Measurements from ENCODE around the gene RRP36. TPM values are rescaled to one million over a fixed set of nuclear protein-coding genes. Genes with fewer than 3 reads are reported as not detected.
A peak's percentile ranks its signal among the peaks of the same experiment; 100 is the strongest.

Gene RRP36, protein sequence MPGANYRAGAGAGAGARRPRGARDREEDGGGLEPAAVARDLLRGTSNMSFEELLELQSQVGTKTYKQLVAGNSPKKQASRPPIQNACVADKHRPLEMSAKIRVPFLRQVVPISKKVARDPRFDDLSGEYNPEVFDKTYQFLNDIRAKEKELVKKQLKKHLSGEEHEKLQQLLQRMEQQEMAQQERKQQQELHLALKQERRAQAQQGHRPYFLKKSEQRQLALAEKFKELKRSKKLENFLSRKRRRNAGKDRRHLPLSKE
- total RNA-seq (10 to 100 TPM; 56.5 to 58.7 TPM), polyA plus RNA-seq (10 to 100 TPM; 65.5 to 77.0 TPM)

DNA sequence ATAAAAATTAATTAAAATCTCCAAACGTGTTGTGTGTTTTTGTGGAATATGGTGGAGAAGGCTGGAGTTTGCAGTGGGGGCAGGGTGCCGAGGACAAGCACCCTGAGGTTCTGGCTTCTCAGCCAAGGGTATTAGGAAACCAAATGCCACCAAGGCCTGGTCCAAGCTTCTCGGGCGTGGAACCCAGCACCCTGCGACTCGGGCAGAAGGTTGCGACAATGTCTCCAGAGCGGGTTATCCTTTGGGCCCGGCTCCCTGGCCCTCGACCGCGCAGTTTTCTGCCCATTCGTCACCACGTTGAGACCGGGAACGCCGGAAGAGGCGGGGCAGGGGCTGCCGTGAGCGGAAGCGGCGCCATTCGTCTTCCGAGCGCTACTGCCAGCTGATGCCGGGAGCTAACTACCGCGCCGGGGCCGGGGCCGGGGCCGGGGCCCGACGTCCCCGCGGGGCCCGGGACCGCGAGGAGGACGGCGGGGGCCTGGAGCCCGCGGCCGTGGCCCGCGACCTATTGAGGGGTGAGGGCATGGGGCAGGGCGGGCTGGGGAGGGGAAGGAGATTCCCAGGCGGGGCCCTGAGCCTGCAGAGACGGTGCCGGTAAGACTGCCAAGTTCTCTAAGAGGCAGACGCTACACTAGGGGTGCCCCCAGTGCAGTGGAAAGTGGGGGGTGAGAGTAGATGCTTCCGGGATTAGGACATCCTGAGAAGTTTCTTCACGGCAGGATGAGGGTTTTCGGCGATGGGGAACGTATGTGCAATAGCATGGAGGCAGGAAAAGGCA lies at the start of gene RRP36:
Gene RRP36 (plus strand): TSS at position 354 of the 778 bp plus-strand sequence. CDS start 32 bp downstream, at position 386.
- Mint-ChIP-seq H3K27ac (peak within 1 kb of the TSS; percentile 79 to 98 (median 95)), H3K36me3 (peaks cover 35 to 44% of the 10 kb centered on the region in 2 donors), H3K4me1 (peaks cover 14 to 58% (median 31%) of the 10 kb centered on the region in 4 donors), H3K27me3 (no peaks in the 10 kb centered on the region), H3K4me3 (peak within 1 kb of the TSS; percentile 94 to 100 (median 98)), H3K9me3 (peaks cover 0 to 1% (median 0%) of the 10 kb centered on the region in 8 donors)
- H3K4me3 ChIP-seq (ENCODE audit: low read length in 2 of 2), result peak within 1 kb of the TSS; percentile 84
- H3K36me3 ChIP-seq (ENCODE audit: insufficient read depth, low read length), result peaks cover 34% of the 10 kb centered on the region
- peak; percentile 47 to 72 (median 50) for DNase-seq
- H3K4me1 ChIP-seq (ENCODE audit: insufficient read depth, low read length), result peaks cover 41% of the 10 kb centered on the region
- POLR2A ChIA-PET (ENCODE audit: partially characterized antibody), result interaction anchor here (0.7 to 4.6 kb wide), 13 partner anchors 8 to 142 kb away, joined by 3 to 40 read pairs (median 5); partner anchors contain the start of genes CNPY3, CUL7, KLC4 and KLHDC3
- intact Hi-C loops (cut with micrococcal nuclease), result loop anchor here (1.0 kb wide), 2 partner anchors 8 to 38 kb away; partner anchors contain the start of genes KLC4, MEA1 and MRPL2
- peak within 1 kb of the TSS; percentile 68 for H3K27ac ChIP-seq (ENCODE audit: low read depth, low read length)
- no peaks in the 10 kb centered on the region for H3K9me3 ChIP-seq (ENCODE audit: control insufficient read depth in 1 of 2, low read length in 2 of 2)
- no peaks in the 10 kb centered on the region for H3K27me3 ChIP-seq (ENCODE audit: insufficient read depth, low read length)
- CTCF ChIA-PET (ENCODE audit: partially characterized antibody), result interaction anchor here (0.6 to 1.4 kb wide), 6 partner anchors 18 to 208 kb away, joined by 3 to 6 read pairs (median 3); partner anchors contain the start of gene CUL7

DNA sequence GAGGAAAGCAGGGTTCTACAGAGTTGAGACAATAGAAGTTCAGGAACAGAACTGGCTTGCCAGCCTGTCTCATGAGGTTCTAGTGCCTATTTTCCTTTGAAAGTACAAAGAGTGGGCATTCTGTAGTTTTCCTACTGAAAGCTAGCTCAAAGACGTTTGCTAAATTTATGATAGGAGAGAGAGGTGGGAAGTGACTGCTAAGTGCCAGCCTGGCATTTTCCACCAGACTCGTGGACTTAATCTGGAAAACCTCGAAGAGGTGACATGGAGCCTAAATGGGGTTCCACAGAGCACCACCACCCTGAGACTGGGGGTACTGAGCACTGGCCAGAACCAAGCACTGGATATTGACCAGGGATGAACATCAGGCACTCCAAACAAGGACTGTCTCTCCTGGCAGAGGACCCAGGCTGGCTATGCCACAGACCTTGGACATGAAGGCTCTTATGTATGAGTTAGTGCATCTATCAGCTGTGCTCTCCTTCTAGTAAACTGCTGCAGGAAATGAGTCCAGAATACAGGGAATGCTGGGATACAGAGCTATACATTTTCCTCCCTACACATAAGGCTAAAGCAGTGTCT lies 49.6 kb upstream of the RRP36 start:
- CTCF ChIA-PET (ENCODE audit: partially characterized antibody), result no interaction called here
- peaks cover 11 to 19% of the 10 kb centered on the region in 2 donors for H3K36me3 Mint-ChIP-seq
- H3K4me3 ChIP-seq (ENCODE audit: low read length in 2 of 2), result no peak overlapping the region

DNA sequence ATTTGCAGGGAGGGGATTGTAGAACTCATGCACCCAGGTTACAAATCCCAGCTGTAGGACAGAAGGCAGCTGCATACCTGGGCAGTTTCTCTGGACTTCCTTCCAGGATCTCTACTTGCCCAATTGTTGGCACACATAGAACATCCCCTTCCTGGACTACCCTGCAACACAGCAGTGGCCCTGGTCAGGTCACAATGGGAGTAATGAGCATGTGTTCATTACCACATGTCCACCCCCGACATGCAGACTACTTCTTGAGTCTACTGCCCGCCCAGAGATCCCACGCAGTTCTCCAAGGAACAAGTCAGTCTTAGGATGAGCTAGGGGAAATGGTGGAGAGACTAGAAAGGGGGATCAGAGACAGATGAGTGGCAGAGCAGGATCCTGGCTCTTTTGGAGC lies 47.5 kb upstream of the RRP36 start:
- no peaks in the 10 kb centered on the region for H3K27me3 ChIP-seq (ENCODE audit: insufficient read depth, low read length)
- H3K27ac ChIP-seq (ENCODE audit: low read depth, low read length), result no peak overlapping the region
- Mint-ChIP-seq H3K36me3 (peaks cover 10 to 19% of the 10 kb centered on the region in 2 donors), H3K27ac (peak overlapping the region in 5 of 7 donors; percentile 14 to 65 (median 37)), H3K4me3 (no peak overlapping the region), H3K27me3 (no peaks in the 10 kb centered on the region), H3K4me1 (peaks cover 13 to 38% (median 23%) of the 10 kb centered on the region in 4 donors), H3K9me3 (no peaks in the 10 kb centered on the region)
- H3K9me3 ChIP-seq (ENCODE audit: control insufficient read depth in 1 of 2, low read length in 2 of 2), result no peaks in the 10 kb centered on the region
- peaks cover 37% of the 10 kb centered on the region for H3K4me1 ChIP-seq (ENCODE audit: insufficient read depth, low read length)
- H3K4me3 ChIP-seq (ENCODE audit: low read length in 2 of 2), result no peak overlapping the region
- POLR2A ChIA-PET (ENCODE audit: partially characterized antibody), result interaction anchor here (0.7 to 2.6 kb wide), 4 partner anchors 10 to 58 kb away, joined by 4 to 8 read pairs (median 5); partner anchors contain the start of genes CNPY3 and PPP2R5D
- no peak for DNase-seq
- intact Hi-C loops (cut with micrococcal nuclease), result no loop called here
- H3K36me3 ChIP-seq (ENCODE audit: insufficient read depth, low read length), result peaks cover 6% of the 10 kb centered on the region
- CTCF ChIA-PET (ENCODE audit: partially characterized antibody), result no interaction called here

More for the DNA sequence above, 49.6 kb upstream of the RRP36 start:
- POLR2A ChIA-PET (ENCODE audit: partially characterized antibody), result interaction anchor here (1.0 to 2.5 kb wide), 5 partner anchors 7 to 42 kb away, joined by 3 to 12 read pairs (median 5); partner anchors contain the start of genes GNMT, PEX6 and PPP2R5D
- intact Hi-C loops (cut with micrococcal nuclease), result no loop called here
- peaks cover 11% of the 10 kb centered on the region for H3K36me3 ChIP-seq (ENCODE audit: insufficient read depth, low read length)
- H3K4me1 ChIP-seq (ENCODE audit: insufficient read depth, low read length), result peaks cover 21% of the 10 kb centered on the region
- H3K27me3 Mint-ChIP-seq, result no peaks in the 10 kb centered on the region
- H3K4me1 Mint-ChIP-seq, result peaks cover 7 to 26% (median 12%) of the 10 kb centered on the region in 4 donors
- H3K9me3 Mint-ChIP-seq, result no peaks in the 10 kb centered on the region
- no peak overlapping the region for H3K4me3 Mint-ChIP-seq
- H3K9me3 ChIP-seq (ENCODE audit: control insufficient read depth in 1 of 2, low read length in 2 of 2), result no peaks in the 10 kb centered on the region
- H3K27me3 ChIP-seq (ENCODE audit: insufficient read depth, low read length), result no peaks in the 10 kb centered on the region
- H3K27ac Mint-ChIP-seq, result no peak overlapping the region
- H3K27ac ChIP-seq (ENCODE audit: low read depth, low read length), result no peak overlapping the region
- DNase-seq, result no peak

DNA sequence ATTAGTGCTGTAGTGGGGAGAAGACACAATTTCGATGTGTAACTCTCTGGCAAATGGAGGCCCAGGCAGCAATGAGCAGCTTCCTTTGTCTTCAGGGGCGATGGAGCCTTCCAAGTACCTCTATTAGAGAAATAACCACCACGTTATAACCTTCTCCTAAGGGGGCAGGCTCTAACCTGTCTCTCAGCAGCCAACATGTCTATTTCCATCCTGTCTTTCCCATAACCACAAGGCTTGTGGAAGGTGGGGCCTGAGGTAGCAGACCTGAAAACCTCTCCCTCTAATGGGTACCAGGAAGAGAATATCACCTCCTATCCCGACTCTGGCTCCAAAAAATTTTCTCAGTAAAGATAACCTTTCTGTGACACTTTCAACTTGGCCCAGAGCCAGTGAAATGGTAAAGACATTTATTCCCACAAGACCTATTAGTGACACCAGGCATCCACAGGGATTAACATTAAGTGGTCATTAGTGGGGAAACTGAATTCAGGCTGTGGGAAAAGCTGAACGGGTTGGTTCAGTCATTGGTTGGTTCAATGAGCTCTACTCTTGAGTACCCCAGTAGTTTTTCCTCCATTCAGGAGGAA lies 46.4 kb upstream of the RRP36 start:
- no peak overlapping the region for H3K4me3 ChIP-seq (ENCODE audit: low read length in 2 of 2)
- Mint-ChIP-seq H3K4me1 (peaks cover 21 to 45% (median 33%) of the 10 kb centered on the region in 4 donors), H3K27ac (peak overlapping the region in 4 of 7 donors; percentile 22 to 73 (median 68)), H3K9me3 (no peaks in the 10 kb centered on the region), H3K27me3 (no peaks in the 10 kb centered on the region), H3K36me3 (peaks cover 7 to 22% of the 10 kb centered on the region in 2 donors), H3K4me3 (no peak overlapping the region)
- CTCF ChIA-PET (ENCODE audit: partially characterized antibody), result interaction anchor here (0.7 to 1.2 kb wide), 5 partner anchors 9 to 168 kb away, joined by 3 read pairs; partner anchors contain the start of gene CNPY3
- no peaks in the 10 kb centered on the region for H3K9me3 ChIP-seq (ENCODE audit: control insufficient read depth in 1 of 2, low read length in 2 of 2)
- H3K4me1 ChIP-seq (ENCODE audit: insufficient read depth, low read length), result peaks cover 43% of the 10 kb centered on the region
- H3K27ac ChIP-seq (ENCODE audit: low read depth, low read length), result no peak overlapping the region
- intact Hi-C loops (cut with micrococcal nuclease), result no loop called here
- POLR2A ChIA-PET (ENCODE audit: partially characterized antibody), result interaction anchor here (0.9 to 2.6 kb wide), 6 partner anchors 9 to 79 kb away, joined by 3 to 10 read pairs (median 6); partner anchors contain the start of genes CNPY3, CUL7, KLHDC3 and PPP2R5D
- no peak for DNase-seq
- H3K36me3 ChIP-seq (ENCODE audit: insufficient read depth, low read length), result no peaks in the 10 kb centered on the region
- no peaks in the 10 kb centered on the region for H3K27me3 ChIP-seq (ENCODE audit: insufficient read depth, low read length)

DNA sequence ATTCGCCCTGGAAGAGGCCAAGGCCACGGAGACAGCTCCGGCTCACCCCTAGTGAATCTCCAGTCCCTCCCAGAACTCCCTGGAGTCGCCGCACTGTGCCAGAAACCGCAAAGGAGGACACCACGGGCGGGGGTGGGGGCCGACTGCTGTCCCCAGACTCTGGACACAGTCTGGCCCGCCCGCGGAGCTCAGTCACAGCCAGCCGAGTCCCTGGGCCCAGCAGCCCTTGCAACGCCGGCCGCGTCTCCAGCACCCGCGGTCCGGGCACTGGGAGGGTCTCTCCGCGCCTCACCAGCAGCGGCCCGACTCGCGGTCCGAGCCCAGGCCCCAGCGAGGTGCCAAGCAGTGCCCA lies 43.0 kb upstream of the RRP36 start:
- intact Hi-C loops (cut with micrococcal nuclease), result no loop called here
- ChIA-PET CTCF (ENCODE audit: partially characterized antibody) (interaction anchor here (1.1 to 2.1 kb wide), 5 partner anchors 13 to 49 kb away, joined by 4 to 12 read pairs (median 4); partner anchors contain the start of gene CNPY3), POLR2A (ENCODE audit: partially characterized antibody) (interaction anchor here (0.8 to 4.2 kb wide), 33 partner anchors 8 to 539 kb away, joined by 3 to 100 read pairs (median 6); partner anchors contain the start of genes BICRAL, CNPY3, CUL7 and GNMT)
- Mint-ChIP-seq H3K9me3 (no peaks in the 10 kb centered on the region), H3K27me3 (no peaks in the 10 kb centered on the region), H3K4me3 (peak overlapping the region; percentile 80 to 91 (median 88)), H3K4me1 (peaks cover 27 to 61% (median 39%) of the 10 kb centered on the region in 4 donors), H3K36me3 (peaks cover 4 to 12% of the 10 kb centered on the region in 2 donors), H3K27ac (peak overlapping the region; percentile 78 to 94 (median 93))
- Histone ChIP-seq H3K4me1 (ENCODE audit: insufficient read depth, low read length) (peaks cover 51% of the 10 kb centered on the region), H3K27me3 (ENCODE audit: insufficient read depth, low read length) (no peaks in the 10 kb centered on the region), H3K4me3 (ENCODE audit: low read length in 2 of 2) (peak overlapping the region in 1 of 2 donors; percentile 70), H3K9me3 (ENCODE audit: control insufficient read depth in 1 of 2, low read length in 2 of 2) (no peaks in the 10 kb centered on the region), H3K27ac (ENCODE audit: low read depth, low read length) (peak overlapping the region; percentile 77), H3K36me3 (ENCODE audit: insufficient read depth, low read length) (no peaks in the 10 kb centered on the region)
- DNase-seq, result peak in 1 of 5 donors; percentile 7

DNA sequence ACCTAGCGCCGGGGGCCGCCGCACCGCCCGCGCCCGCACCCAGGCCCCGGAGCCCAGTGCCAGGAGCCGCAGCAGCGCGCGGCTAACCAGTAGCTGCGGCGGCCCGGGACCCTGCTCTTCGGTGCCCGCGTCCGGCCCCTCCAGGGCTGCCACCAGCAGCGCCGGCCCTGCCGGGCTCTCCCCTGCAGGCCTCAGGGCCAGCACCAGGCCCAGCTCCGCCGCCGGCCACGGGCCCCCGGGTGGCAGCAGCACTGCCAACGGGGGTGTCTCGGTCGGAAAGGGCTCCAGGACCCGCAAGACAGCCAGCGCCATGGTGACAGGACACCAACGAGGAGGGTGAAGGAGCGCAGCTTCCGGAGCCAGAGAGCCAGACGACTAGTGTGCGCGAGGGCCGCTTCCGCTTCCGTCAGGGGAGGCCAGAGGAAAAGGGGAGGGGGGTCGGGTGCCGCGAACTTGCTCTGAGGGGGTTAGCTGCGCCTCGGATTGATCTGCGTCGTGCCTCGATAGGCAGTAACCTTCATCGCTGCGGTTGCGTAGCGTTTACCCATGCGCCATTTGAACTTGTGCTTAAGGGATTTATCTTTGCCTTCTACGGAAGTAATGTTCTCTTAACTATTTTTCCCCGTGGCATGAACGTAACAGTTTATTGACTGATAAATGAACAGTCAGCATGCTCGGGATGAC lies 42.4 kb upstream of the RRP36 start, which contains the start of gene PEX6:
Gene PEX6 (minus strand): TSS at position 343 of the 684 bp plus-strand sequence. CDS start 31 bp downstream, at position 312.
- intact Hi-C loops (cut with micrococcal nuclease), result loop anchor here (1.0 kb wide), 4 partner anchors 34 to 80 kb away; partner anchors contain the start of genes CNPY3, CUL7, KLC4 and MEA1
- Histone ChIP-seq H3K4me3 (ENCODE audit: low read length in 2 of 2) (peak within 1 kb of the TSS; percentile 70 to 75), H3K36me3 (ENCODE audit: insufficient read depth, low read length) (no peaks in the 10 kb centered on the region), H3K27ac (ENCODE audit: low read depth, low read length) (peak within 1 kb of the TSS; percentile 77), H3K27me3 (ENCODE audit: insufficient read depth, low read length) (no peaks in the 10 kb centered on the region), H3K9me3 (ENCODE audit: control insufficient read depth in 1 of 2, low read length in 2 of 2) (no peaks in the 10 kb centered on the region), H3K4me1 (ENCODE audit: insufficient read depth, low read length) (peaks cover 56% of the 10 kb centered on the region)
- peaks cover 30 to 63% (median 43%) of the 10 kb centered on the region in 4 donors for H3K4me1 Mint-ChIP-seq
- POLR2A ChIA-PET (ENCODE audit: partially characterized antibody), result interaction anchor here (0.7 to 4.2 kb wide), 41 partner anchors 8 to 538 kb away, joined by 3 to 100 read pairs (median 6); partner anchors contain the start of genes BICRAL, CNPY3, CUL7 and GNMT
- peak; percentile 87 to 98 (median 92) for DNase-seq
- CTCF ChIA-PET (ENCODE audit: partially characterized antibody), result interaction anchor here (1.1 to 2.1 kb wide), 5 partner anchors 14 to 50 kb away, joined by 4 to 12 read pairs (median 4); partner anchors contain the start of gene CNPY3
- H3K9me3 Mint-ChIP-seq, result no peaks in the 10 kb centered on the region
- H3K27ac Mint-ChIP-seq, result peak within 1 kb of the TSS; percentile 93 to 99 (median 98)
- H3K27me3 Mint-ChIP-seq, result no peaks in the 10 kb centered on the region
- peaks cover 4 to 13% of the 10 kb centered on the region in 2 donors for H3K36me3 Mint-ChIP-seq
- H3K4me3 Mint-ChIP-seq, result peak within 1 kb of the TSS; percentile 92 to 99 (median 96)
